Fibroblast of pulmonary artery (primary cell): ENCODE measurements around the gene SLC27A1.
"Not testable (repeated sequence)": the region's sequence is repeated elsewhere in the genome, so short reads cannot be mapped to it uniquely, and the experiment has no call there.

Source experiments
- DNase-seq: peaks from one replicate; pipeline ENCODE4 v3.0.0-alpha.2; 2010; ENCODE audit warnings: low read depth
- H3K4me3 ChIP-seq: replicated peaks from 2 replicates; pipeline ENCODE4 v1.5.1; 2011; ENCODE audit warnings: low read depth, mild to moderate bottlenecking, control low read depth, low read length, moderate library complexity
- CTCF ChIP-seq: IDR thresholded peaks from 2 replicates; pipeline ENCODE4 v1.5.1; 2011; ENCODE audit warnings: mild to moderate bottlenecking, control low read depth, low read length, inconsistent platforms; ENCODE audit errors: missing control alignments

The SLC27A1 gene

GRCh38 chr19:17517898-17518297 is 47.6 kb downstream of the SLC27A1 start:
- no peak for TF ChIP-seq CTCF
- H3K4me3 ChIP-seq, result no peak overlapping the region
- DNase-seq, result no peak

GRCh38 chr19:17518654-17519053 is 48.3 kb downstream of the SLC27A1 start:
- DNase-seq, H3K4me3 ChIP-seq: not testable (repeated sequence)

DNA sequence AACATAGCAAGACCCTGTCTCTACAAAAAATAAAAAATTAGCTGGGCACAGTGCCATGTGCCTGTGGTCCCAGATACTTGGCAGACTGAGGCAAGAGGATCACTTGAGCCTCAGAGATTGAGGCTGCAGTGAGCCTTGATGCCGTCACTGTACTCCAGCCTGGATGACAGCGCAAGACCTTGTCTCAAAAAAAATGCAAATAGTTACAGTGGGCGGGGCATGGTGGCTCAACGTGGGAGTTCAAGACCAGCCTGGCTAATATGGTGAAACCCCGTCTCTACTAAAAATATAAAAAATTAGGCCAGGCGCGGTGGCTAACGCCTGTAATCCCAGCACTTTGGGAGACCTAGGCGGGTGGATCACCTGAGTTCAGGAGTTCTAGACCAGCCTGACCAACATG is 49.6 kb downstream of the SLC27A1 start:
- TF ChIP-seq CTCF, result no peak
- H3K4me3 ChIP-seq, result no peak overlapping the region
- DNase-seq, result no peak

GRCh38 chr19:17520865-17521264 is 50.5 kb downstream of the SLC27A1 start:
- H3K4me3 ChIP-seq, result no peak overlapping the region
- TF ChIP-seq CTCF, result no peak
- DNase-seq, result no peak

- TF ChIP-seq CTCF, result no peak
- H3K4me3 ChIP-seq, result no peak overlapping the region
- DNase-seq, result no peak
Observed at GRCh38 chr19:17522988-17523872, 52.9 kb downstream of the SLC27A1 start.

GRCh38 chr19:17524651-17525050 is 54.3 kb downstream of the SLC27A1 start:
- no peak for DNase-seq
- no peak overlapping the region for H3K4me3 ChIP-seq
- TF ChIP-seq CTCF, result no peak

- DNase-seq, result no peak
- TF ChIP-seq CTCF, result no peak
- no peak overlapping the region for H3K4me3 ChIP-seq
Observed at GRCh38 chr19:17525141-17525540, 54.8 kb downstream of the SLC27A1 start.
